NAMALWA (cell line): ENCODE data around the gene SUGCT.
"Not testable (repeated sequence)": the region's sequence is repeated elsewhere in the genome, so short reads cannot be mapped to it uniquely, and the experiment has no call there.

Source experiments
- DNase-seq: peaks from one replicate; pipeline ENCODE4 v3.0.0-alpha.2; 2015; ENCODE audit warnings: low spot score

The SUGCT gene

GRCh38 chr7:40139891-40140290 is 5.1 kb downstream of the SUGCT start:
- DNase-seq = not testable (repeated sequence)

DNA sequence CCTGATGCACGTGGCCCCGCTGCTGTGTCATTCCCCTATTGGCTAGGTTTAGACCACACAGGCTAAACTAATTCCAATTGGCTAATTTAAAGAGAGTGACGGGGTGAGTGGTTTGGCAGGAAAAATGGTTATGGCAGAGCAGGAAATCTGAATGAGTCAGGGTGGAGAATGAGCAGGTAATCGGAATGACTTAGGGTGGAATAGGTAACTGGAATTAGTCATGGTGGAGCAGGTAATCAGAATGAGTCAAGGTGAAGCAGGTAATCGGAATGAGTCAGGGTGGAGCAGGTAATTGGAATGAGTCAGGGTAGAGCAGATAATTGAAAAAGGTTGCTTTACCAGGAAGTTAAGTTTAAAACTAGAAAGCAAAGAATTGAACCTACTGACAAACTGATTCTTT is 7.1 kb downstream of the SUGCT start:
- DNase-seq = not testable (repeated sequence)

- not testable (repeated sequence) for DNase-seq
Observed at GRCh38 chr7:40145596-40146130, 10.9 kb downstream of the SUGCT start.

GRCh38 chr7:40147371-40148246 is 12.8 kb downstream of the SUGCT start:
- no peak for DNase-seq

GRCh38 chr7:40148247-40148580 is 13.4 kb downstream of the SUGCT start:
- not testable (repeated sequence) for DNase-seq

GRCh38 chr7:40148671-40149070 is 13.9 kb downstream of the SUGCT start:
- no peak for DNase-seq

- no peak for DNase-seq
Observed at GRCh38 chr7:40151504-40151903, 16.7 kb downstream of the SUGCT start.

DNA sequence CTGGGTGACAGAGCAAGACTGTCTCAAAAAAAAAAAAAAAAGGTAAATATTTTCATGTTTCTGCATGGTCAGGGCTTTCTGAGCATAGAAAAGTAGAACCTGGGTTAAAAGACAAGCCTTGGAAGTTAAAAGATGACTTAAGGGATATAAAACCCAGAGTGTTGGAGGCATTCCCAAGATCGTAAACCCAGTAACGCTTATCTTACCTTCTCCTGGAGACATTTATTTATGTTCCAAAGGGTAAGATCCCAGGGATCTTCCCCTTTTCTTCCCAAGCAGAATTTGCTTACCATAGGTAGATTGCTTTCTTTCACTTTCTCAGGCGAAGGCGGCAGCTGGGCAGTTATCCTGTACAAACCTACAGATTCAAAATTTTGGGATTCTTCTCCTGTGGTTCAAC is 22.2 kb downstream of the SUGCT start:
- no peak for DNase-seq

DNA sequence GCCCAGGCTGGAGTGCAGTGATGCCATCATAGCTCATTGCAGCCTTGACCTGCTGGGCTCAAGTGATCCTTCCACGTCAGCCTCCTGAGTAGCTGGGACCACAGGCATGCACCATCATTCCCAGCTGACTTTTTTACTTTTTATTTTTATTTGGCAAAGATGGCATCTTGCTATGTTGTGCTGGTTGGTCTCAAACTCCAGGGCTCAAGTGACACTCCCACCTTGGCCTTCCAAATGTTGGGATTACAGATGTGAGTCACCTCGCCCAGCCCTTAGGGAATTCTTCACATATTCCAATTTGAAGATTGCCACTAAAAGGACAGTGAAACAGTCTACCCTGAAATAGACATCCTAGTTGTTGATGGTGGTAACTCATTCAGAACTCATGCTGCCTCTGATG is 27.7 kb downstream of the SUGCT start:
- no peak for DNase-seq

- no peak for DNase-seq
Observed at GRCh38 chr7:40165216-40165615, 30.4 kb downstream of the SUGCT start.

GRCh38 chr7:40167291-40167690 is 32.5 kb downstream of the SUGCT start:
- no peak for DNase-seq

DNA sequence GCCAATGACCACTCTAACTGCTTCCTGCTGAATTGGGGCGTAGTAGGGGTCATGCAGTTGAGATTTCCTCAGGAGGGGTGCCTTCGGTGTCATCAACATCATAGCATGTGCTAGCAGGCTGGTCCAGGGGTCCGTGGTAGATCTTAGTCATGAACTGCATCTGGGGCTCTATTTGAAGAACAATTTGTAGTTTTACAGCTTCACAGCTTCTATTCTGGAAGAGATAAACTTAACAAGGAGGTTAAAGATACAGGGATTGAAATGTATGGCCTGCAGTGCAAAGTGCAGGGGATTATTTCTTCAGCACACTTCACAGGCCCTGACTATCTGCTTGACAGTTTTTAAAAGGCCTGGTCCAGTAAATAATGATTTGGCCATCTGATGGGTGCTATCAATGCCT is 33.5 kb downstream of the SUGCT start:
- DNase-seq = not testable (repeated sequence)

DNA sequence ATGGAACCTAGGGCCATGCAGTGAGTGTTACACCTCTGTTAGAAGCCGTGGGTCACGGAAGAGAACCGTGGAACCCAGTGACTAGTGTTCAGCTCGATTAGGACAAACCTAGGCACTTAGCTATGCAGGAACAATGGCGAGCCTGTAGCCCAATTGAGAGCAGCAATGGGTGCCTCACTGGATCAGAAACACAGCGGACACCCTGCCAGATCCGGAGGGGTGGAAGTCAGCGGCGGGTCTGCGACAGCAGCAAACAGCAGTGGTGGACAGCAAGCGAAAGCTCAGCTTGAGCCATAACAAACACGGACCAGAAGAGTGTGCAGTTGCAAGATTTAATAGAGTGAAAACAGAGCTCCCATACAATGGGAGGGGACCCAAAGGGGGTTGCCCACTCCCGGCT is 38.3 kb downstream of the SUGCT start:
- DNase-seq = not testable (repeated sequence)

DNA sequence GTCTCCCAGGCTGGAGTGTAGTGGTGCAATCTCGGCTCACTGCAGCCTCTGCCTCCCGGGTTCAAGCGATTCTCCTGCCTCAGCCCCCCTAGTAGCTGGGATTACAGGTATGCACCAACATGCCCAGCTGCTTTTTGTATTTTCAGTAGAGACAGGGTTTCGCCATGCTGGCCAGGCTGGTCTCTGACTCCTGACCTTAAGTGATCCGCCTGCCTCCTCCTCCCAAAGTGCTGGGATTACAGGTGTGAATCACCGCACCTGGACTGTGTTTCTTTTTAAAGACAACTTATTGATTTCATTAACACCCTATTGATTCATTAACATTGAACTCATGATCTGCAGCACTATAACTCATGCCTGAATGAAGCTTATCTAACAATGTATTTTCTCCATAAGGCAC is 40.5 kb downstream of the SUGCT start:
- not testable (repeated sequence) for DNase-seq

- no peak for DNase-seq
Observed at GRCh38 chr7:40175725-40176510, 41.1 kb downstream of the SUGCT start.

DNA sequence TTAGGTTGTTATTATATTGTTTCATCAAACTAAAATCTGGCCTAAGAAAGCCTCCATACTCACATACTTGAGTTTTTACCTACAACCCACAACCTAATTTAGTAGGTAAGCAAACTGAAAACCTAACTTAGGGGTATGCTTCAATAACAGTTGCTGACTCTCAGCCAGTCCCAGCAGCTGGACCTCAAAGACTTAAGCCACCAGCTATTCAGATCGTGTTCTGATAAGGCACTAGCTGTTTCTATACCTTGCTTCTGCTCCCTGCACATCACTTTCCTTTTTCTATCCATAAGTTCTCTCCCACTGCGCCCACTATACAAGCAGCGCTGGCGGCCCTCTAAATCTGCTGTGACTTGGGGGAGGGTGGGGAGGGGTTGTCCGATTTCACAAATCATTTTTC is 42.3 kb downstream of the SUGCT start:
- DNase-seq = no peak

- DNase-seq = no peak
Observed at GRCh38 chr7:40182452-40182851, 47.6 kb downstream of the SUGCT start.

DNA sequence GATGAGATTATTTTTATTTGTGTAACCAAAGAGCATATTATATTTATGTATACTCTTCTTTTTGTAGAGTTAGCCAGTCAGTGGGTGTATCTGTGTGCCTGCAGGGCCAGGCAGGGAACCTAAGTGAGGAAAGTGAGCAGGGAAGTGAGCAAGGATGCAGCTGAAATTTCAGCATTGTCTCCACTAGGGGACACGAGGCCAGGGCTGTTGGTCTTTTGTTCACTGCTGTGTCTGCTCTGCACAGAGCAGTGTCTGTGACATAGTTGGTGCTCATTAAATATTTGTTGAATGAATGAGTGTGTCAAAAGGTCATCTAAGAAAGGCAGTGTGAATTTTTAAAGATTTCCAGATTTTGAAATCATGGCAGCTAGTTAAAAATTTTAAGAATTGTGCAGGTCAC is 51.8 kb downstream of the SUGCT start:
- DNase-seq = peak; percentile 11

- DNase-seq = no peak
Observed at GRCh38 chr7:40192036-40192435, 57.2 kb downstream of the SUGCT start.

DNA sequence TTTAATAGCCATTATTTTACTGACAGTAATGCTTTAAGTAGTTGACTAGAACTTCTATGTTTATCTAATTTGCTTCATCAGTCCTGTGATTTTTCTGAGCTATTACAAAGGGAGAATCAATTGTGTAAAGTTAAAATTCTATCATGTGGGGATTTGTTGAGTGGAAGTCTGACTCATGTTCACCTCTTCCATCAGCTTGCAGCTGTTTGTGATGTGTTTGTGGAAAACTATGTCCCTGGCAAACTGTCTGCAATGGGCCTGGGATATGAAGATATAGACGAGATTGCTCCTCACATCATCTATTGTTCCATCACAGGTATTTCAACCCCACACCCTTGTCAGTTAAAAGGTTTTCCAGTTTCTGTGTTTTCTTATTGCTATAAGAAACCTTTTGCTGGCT is 59.9 kb downstream of the SUGCT start:
- no peak for DNase-seq

- no peak for DNase-seq
Observed at GRCh38 chr7:40197527-40197926, 62.7 kb downstream of the SUGCT start.

GRCh38 chr7:40199076-40199802 is 64.4 kb downstream of the SUGCT start:
- peak; percentile 49 for DNase-seq
